HG03039 (cell line): ENCODE data around the gene PTPRB.

ENCODE experiments used
- ATAC-seq: cut with Tn5 transposase; IDR thresholded peaks from one replicate; pipeline ENCODE4 v1.9.1; 2021; ENCODE audit warnings: mild to moderate bottlenecking, moderate library complexity; ENCODE audit not compliant: unreplicated experiment

The PTPRB gene

GRCh38 chr12:70644861-70645260 lies 7.6 kb upstream of the PTPRB start:
- ATAC-seq = no peak

DNA sequence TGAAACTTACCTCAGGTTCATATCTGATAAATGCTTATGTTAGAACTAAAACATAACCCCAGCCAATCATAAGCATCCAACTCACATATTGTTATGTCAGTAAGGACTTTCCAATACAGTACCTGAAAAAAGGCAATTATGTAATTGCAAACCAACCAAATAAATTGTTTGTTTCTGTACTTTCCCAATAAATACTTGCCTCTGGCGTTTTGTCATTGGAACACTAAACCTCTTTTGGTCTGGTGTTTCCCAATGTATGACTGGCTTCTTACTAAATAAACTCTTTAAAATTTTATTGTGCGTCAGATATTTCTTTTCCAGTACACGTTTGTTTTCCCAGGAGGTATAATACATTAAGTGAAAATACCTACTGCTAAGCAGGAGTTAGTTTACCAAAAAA lies 6.7 kb upstream of the PTPRB start:
- ATAC-seq = no peak

DNA sequence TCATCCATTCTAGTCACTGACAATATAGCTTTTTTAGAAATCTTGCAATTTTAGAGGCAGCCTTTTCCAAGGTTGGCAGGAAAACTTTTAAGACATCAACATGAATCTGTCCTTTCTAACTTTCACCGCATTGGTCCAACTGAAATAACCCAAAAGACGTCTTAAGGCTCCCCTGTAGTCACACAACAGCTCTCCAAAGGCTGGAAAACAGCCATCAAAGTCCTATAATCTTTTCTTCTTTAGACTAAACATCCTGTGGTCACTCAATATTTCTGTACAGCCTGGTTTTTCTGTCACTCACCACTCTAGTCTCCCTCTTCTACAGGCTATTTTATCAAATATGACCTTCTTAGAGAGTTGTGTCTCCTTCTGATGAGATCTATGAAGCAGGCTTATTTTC lies 4.5 kb upstream of the PTPRB start:
- no peak for ATAC-seq

DNA sequence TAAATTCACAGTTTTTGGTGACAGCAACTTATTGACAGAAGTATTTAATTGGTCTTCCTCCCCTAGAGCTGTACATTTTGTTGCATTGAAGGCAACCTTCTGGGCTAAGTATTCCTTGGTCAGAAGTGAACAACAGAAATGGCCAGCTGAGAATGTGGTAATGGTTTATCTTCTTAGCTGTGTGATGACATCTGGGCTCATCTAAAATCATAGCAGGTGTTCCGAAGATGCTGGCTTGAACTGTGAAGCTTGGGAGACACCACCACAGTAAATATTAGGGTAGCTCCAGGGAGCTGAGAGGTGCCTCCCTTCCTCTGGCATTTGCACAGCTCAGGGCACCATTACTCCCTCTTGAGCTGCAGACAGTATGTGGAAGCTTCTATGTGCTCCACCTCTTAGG lies 3.7 kb upstream of the PTPRB start:
- ATAC-seq = no peak

GRCh38 chr12:70639535-70639934 lies 2.3 kb upstream of the PTPRB start:
- ATAC-seq = no peak

- no peak for ATAC-seq
These were observed 1.6 kb upstream of the PTPRB start for GRCh38 chr12:70638639-70639360.

- ATAC-seq = no peak
These were observed 1.5 kb downstream of the PTPRB start for GRCh38 chr12:70635755-70636154.

DNA sequence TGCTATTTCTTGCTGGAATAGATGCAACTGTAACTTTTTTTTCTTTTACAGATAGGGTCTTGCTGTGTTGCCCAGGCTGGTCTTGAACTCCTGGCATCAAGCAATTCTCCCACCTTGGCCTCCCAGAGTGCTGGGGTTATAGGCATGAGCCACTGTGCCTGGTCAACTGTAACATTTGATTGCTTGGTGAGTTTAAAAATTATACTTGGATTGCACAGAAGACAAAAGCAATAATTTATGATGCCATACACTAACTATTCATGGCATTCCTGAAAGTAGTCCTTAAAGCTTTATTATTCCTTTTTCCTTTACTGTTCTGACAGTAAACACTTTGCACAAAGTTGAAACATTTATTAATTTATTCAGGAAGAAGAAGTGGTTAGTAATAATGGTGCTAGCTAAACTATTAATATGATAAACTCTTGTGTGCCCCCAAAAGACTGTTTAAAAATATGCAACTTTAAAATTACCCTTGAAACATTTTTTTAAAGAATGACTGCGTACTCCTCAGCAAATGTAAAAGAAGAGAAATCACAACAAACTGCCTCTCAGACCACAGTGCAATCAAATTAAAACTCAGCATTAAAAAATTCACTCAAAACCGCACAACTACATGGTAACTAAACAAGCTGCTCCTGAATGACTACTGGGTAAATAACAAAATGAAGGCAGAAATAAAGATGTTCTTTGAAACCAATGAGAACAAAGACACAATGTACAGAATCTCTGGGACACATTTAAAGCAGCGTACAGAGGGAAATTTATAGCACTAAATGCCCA lies 8.3 kb downstream of the PTPRB start:
- no peak for ATAC-seq

DNA sequence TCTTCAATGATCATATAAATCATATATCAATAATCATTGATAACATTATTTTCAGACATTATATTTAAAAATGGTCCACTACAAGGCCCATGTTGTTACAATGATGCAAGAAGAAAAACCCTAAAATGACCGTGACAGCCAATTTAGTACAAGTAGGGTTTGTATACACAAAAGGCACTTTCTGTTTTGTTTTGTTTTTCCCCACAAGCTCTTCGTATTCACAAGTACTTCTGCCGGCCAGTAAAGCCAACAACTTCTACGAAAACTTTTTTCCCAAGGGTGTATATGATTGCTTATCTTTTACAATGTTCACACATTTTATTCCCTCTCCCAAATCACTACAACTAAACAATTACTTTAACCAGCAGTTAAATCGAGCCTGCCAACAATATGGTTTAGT lies 9.6 kb downstream of the PTPRB start:
- no peak for ATAC-seq

DNA sequence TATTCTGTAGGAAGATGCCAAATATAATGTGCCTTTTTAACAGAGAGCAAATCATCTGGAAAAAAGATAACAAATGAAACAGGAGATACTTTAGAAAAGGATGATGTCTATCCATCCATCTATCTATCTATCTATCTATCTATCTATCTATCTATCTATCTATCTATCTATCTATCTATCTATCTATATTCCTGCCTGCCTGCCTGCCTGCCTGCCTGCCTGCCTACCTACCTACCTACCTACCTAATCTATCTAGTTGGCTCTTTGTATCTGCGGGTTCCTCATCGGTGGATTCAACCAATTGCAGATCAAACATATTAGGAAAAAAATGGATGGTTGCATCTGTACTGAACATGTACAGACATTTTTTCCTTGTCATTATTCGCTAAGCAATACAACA lies 11.0 kb downstream of the PTPRB start:
- ATAC-seq = no peak

GRCh38 chr12:70619471-70620152 lies 17.6 kb downstream of the PTPRB start:
- ATAC-seq = no peak

- no peak for ATAC-seq
These were observed 18.9 kb downstream of the PTPRB start for GRCh38 chr12:70618371-70618770.

- ATAC-seq = no peak
These were observed 19.8 kb downstream of the PTPRB start for GRCh38 chr12:70617450-70617849.

GRCh38 chr12:70615174-70615866 lies 21.9 kb downstream of the PTPRB start:
- no peak for ATAC-seq

DNA sequence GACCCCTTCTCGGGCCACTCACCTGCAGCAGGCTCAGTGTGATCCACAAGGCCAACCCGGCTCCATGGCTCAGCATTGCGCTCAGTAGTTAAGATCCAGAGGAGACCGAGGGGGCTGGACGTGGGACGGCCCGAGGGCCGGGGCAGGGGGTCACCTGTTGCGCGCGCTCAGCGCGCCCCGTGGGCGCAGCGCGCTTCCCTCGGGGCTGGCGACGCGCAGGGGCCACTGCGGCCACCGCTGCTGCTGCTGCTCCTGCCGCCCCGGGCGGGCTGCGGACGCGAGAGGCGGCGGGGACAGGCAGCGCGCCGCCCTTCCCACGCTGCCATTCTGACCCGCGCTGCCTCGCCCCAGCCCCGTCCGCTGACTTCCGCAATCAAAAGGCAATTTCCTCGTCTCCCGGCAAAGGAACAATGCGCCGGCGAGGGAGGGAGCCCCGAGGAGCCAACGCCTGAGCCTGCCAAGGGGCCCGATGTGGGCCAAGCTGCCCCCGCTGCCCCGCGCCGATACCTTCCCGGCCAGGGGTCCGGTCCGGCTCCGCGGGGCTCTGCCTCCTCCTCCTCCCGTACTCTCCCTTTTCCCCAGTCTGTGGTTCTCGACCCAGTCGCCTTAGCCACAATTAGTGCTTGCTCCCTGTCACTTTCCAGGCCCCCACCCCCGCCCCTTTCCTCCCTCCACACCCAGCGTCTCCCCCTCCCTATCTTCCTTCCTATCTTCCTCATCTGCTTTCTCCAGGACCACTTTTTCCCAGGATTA lies 27.3 kb downstream of the PTPRB start:
- no peak for ATAC-seq

GRCh38 chr12:70609203-70609602 lies 28.0 kb downstream of the PTPRB start:
- no peak for ATAC-seq

GRCh38 chr12:70608184-70608583 lies 29.0 kb downstream of the PTPRB start:
- ATAC-seq = no peak

DNA sequence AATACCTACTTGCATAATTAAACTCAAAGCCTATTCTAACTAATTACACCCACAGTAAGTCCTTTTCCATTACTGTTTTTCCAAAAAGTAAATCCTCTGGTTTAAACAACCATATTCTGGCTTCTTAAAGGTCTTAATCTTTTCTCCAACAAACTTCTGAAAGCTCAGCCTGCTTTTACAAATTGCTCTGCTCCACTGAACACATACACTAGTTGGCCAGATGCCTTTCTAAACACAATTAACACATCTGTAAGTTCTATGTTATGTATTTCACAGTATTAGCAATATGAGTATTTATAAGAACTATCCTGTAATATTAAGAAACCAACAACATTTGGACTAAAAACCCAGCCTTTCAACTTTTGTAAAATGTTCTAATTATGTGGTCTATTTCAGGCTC lies 30.1 kb downstream of the PTPRB start:
- no peak for ATAC-seq

DNA sequence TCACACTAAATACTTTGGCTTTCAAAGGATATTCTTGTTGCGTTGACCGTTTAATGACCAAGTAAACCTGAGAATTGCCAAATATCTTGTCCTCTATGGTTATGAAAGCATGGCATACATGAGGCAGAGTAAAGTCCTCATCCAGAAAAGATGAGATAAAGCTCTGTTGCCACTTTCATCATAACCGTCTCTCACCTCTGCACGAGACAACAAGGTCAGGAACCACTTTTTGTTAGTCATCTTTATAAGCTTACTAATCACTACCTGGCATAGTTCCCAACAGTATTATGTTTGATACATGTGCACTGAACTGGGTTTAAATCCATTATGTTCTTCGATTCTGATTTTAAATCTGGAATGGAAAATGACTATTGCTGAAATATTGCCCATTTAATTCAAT lies 31.3 kb downstream of the PTPRB start:
- no peak for ATAC-seq

DNA sequence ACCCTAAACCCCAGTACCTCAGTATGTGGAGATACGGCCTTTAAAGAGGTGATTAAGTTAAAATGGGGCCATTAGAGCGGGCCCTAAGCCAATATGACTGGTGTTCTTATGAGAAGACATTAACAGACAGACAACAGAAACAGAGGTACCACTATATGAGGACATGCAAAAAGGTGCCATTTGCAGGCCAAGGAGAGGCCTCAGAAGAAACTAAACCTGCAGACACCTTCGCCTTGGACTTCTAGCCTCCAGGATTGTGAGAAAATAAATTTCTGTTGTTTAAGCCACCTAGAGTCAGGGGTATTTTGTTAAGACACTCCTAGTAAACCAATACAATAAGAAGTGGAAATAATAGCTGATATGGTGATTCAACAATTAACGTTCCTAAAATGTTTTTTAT lies 32.6 kb downstream of the PTPRB start:
- no peak for ATAC-seq

DNA sequence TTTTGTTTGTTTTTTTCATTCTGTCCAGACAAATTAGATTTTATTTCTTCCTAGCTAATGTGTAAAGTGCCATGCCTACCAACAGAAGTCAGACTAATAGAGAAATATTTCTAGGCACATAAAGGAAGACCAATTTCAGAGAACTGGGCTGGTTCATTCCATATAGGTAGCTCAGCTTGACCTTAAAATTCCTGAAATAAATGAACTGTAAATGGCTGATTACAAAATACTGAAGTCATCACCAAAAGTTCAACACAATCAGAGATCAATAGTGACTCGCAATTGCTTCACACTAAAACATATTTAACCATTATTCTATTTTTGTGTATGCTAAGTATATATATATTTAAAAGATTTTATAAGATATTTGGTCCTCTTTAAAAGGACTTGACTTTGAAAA lies 34.2 kb downstream of the PTPRB start:
- ATAC-seq = no peak
